ENCODE data around the gene UGT2A2.

Gene UGT2A2

DNA sequence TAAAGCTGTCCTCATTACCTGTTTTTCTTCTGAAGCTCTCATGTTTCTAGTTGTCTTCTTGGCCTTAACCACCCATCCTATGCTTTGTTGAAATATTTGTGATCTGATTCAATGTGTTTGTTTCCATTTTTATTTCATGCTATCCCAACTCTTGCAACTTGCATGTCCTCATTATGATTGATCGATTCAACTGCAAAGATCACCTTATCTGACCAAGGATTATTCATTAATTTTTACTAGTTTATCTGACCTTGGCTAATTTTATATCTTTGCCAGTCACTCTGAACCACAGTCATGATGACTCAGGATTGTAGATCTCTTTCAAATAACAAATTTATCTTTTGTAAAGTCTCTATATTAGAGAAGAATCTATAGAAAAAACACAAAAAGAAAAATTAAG, 70.7 kb downstream of the UGT2A2 start:
- no peak for DNase-seq

GRCh38 chr4:69563424-69563823, 76.0 kb downstream of the UGT2A2 start:
- no peak for DNase-seq

GRCh38 chr4:69549651-69550050, 89.8 kb downstream of the UGT2A2 start:
- DNase-seq = no peak

GRCh38 chr4:69546134-69546765, 93.2 kb downstream of the UGT2A2 start:
- peak; percentile 57 for DNase-seq

Measured in hematopoietic multipotent progenitor cell treated with erythropoietin and hydrocortisone succinate and interleukin-3 and kit ligand, for 4 days (in vitro differentiated cells).